GM18909 (cell line): Measurements from ENCODE around the gene TAP1.
A peak's percentile ranks its signal among the peaks of the same experiment; 100 is the strongest.

Experiments used
- ATAC-seq: cut with Tn5 transposase; IDR thresholded peaks from one replicate; pipeline ENCODE4 v1.9.1; 2021; ENCODE audit warnings: mild to moderate bottlenecking; ENCODE audit not compliant: unreplicated experiment, poor library complexity

The TAP1 gene

GRCh38 chr6:32865724-32866443 lies 12.4 kb upstream of the TAP1 start:
- ATAC-seq = no peak

GRCh38 chr6:32862725-32863124 lies 9.2 kb upstream of the TAP1 start:
- no peak for ATAC-seq

- ATAC-seq = no peak
Observed at GRCh38 chr6:32860674-32861073, 7.2 kb upstream of the TAP1 start.

GRCh38 chr6:32858194-32858593 lies 4.7 kb upstream of the TAP1 start:
- ATAC-seq = no peak

GRCh38 chr6:32857156-32857891 lies 3.8 kb upstream of the TAP1 start:
- no peak for ATAC-seq

GRCh38 chr6:32855467-32856174 lies 2.1 kb upstream of the TAP1 start:
- ATAC-seq = no peak

GRCh38 chr6:32854376-32855178 lies 1.1 kb upstream of the TAP1 start:
- ATAC-seq = peak; percentile 12

GRCh38 chr6:32852844-32853540 lies 512 bp downstream of the TAP1 start:
- ATAC-seq = peak; percentile 17

- ATAC-seq = no peak
Observed at GRCh38 chr6:32852018-32852843, 1.3 kb downstream of the TAP1 start.

- ATAC-seq = no peak
Observed at GRCh38 chr6:32851025-32851424, 2.5 kb downstream of the TAP1 start.

GRCh38 chr6:32849126-32849525 lies 4.4 kb downstream of the TAP1 start:
- ATAC-seq = no peak

- no peak for ATAC-seq
Observed at GRCh38 chr6:32847795-32848194, 5.7 kb downstream of the TAP1 start.

- no peak for ATAC-seq
Observed at GRCh38 chr6:32847004-32847403, 6.5 kb downstream of the TAP1 start.

- no peak for ATAC-seq
Observed at GRCh38 chr6:32845384-32845884, 8.1 kb downstream of the TAP1 start.

GRCh38 chr6:32844839-32845383 lies 8.6 kb downstream of the TAP1 start:
- no peak for ATAC-seq

GRCh38 chr6:32843979-32844838 lies 9.3 kb downstream of the TAP1 start, which contains the start of gene PSMB8:
PSMB8 (minus strand) TSS chr6:32844047; CDS start chr6:32843996, 51 bp downstream.
- ATAC-seq = peak; percentile 72

- no peak for ATAC-seq
Observed at GRCh38 chr6:32843331-32843978, 10.0 kb downstream of the TAP1 start.
